ENCODE measurements around the gene CREB5. TPM values are rescaled to one million over a fixed set of nuclear protein-coding genes. Genes with fewer than 3 reads are reported as not detected.

Gene CREB5
- total and polyA plus RNA-seq, 7 donors, result 0.80 to 42.1 (median 4.6) TPM

- H3K9me3 ChIP-seq, result no peaks in the 10 kb centered on the region
- WGBS, 2 donors, result 60 to 71% methylated on average over 3 of the region's 3 CpGs
- H3K27me3 ChIP-seq, result no peaks in the 10 kb centered on the region
- no peak for TF ChIP-seq POLR2A (IDR thresholded peaks at IDR 0.05)
- intact Hi-C loops (cut with DNase I), result no loop called here
- H3K4me3 ChIP-seq, result no peak overlapping the region
- no peak overlapping the region for H3K27ac ChIP-seq
- DNase-seq, result no peak
- no peaks in the 10 kb centered on the region for H3K36me3 ChIP-seq
- peaks cover 0 to 3% (median 1%) of the 10 kb centered on the region in 4 donors for H3K4me1 ChIP-seq
Measured at GRCh38 chr7:28873365-28873764, 461.0 kb downstream of the CREB5 start.

DNA sequence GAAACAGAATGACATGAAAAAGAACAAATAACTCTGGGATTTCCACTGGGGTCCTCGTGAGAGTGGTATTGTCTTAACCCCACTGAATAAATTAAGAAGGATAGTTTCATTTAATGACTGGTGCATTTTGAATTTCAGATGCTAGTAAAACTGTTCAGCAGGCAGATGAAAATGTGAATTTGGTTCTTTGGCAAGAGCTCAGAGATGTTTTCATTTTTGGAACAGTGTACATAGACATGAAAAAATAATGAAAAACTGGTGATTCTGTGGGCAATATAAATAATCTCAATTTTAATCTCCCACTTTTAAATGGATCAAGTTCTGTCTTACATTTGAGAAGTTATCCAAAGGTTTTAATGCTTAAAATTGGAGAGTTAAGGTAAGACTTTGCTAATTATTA is 461.7 kb downstream of the CREB5 start:
- WGBS, 2 donors, result 64 to 76% methylated on average over 1 of the region's 1 CpG
- DNase-seq, result no peak
- H3K4me1 ChIP-seq, result peaks cover 0 to 9% (median 3%) of the 10 kb centered on the region in 4 donors
- no peak for TF ChIP-seq POLR2A (IDR thresholded peaks at IDR 0.05)
- TF ChIP-seq EP300 (IDR thresholded peaks at IDR 0.05), result no peak
- TF ChIP-seq, protein P1, sequence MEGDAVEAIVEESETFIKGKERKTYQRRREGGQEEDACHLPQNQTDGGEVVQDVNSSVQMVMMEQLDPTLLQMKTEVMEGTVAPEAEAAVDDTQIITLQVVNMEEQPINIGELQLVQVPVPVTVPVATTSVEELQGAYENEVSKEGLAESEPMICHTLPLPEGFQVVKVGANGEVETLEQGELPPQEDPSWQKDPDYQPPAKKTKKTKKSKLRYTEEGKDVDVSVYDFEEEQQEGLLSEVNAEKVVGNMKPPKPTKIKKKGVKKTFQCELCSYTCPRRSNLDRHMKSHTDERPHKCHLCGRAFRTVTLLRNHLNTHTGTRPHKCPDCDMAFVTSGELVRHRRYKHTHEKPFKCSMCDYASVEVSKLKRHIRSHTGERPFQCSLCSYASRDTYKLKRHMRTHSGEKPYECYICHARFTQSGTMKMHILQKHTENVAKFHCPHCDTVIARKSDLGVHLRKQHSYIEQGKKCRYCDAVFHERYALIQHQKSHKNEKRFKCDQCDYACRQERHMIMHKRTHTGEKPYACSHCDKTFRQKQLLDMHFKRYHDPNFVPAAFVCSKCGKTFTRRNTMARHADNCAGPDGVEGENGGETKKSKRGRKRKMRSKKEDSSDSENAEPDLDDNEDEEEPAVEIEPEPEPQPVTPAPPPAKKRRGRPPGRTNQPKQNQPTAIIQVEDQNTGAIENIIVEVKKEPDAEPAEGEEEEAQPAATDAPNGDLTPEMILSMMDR (IDR thresholded peaks at IDR 0.05), result no peak
- TF ChIP-seq POLR2AphosphoS5 (IDR thresholded peaks at IDR 0.05), result no peak
- H3K9me3 ChIP-seq, result no peaks in the 10 kb centered on the region
- H3K27ac ChIP-seq, result no peak overlapping the region
- no peak overlapping the region for H3K4me3 ChIP-seq
- intact Hi-C loops (cut with DNase I), result no loop called here
- H3K36me3 ChIP-seq, result no peaks in the 10 kb centered on the region
- no peaks in the 10 kb centered on the region for H3K27me3 ChIP-seq

Other genes with a start within 250 kb of the CREB5 start
- 10 to 100 TPM; 46.4 to 59.6 (median 49.6) TPM for gene JAZF1, start 231.7 kb upstream of the CREB5 start, total RNA-seq
- gene JAZF1, start 231.7 kb upstream of the CREB5 start, polyA plus RNA-seq, result 1 to 10 TPM; 4.2 to 7.8 (median 7.3) TPM